CD4-positive, CD25-positive, alpha-beta regulatory T cell (primary cell): Measurements from ENCODE around the gene TRABD2B. TPM values are rescaled to one million over a fixed set of nuclear protein-coding genes. Genes with fewer than 3 reads are reported as not detected.

Source experiments
- ATAC-seq, 2 donors: fragments of 150-1000 bp; cut with Tn5 transposase; one replicate each; pipeline ENCODE4 v1.10.0; 2021; ENCODE audit warnings: low read depth in 2 of 2, moderate number of reproducible peaks in 2 of 2, moderate library complexity in 1 of 2
- DNase-seq, 3 donors: peaks; one replicate each; pipeline versions ENCODE4 v3.0.0 to v3.0.0-alpha.2; 2012 to 2022; ENCODE audit warnings: mixed read lengths in 1 of 3
- H3K27ac ChIP-seq: one replicate; pipeline ENCODE4 v1.7.0; 2013; ENCODE audit warnings: mild to moderate bottlenecking, low read length; ENCODE audit not compliant: insufficient read depth, poor library complexity, severe bottlenecking
- H3K27me3 ChIP-seq: one replicate; pipeline ENCODE4 v1.7.0; 2013; ENCODE audit warnings: low read length; ENCODE audit not compliant: control insufficient read depth, insufficient read depth
- H3K36me3 ChIP-seq: one replicate; pipeline ENCODE4 v1.7.0; 2013; ENCODE audit warnings: mild to moderate bottlenecking, low read length, moderate library complexity; ENCODE audit not compliant: control insufficient read depth, insufficient read depth
- H3K4me1 ChIP-seq: 2 replicates; pipeline ENCODE4 v1.7.0; 2013; ENCODE audit warnings: mild to moderate bottlenecking, low read length; ENCODE audit not compliant: insufficient read depth, control insufficient read depth, poor library complexity, severe bottlenecking
- H3K4me3 ChIP-seq: one replicate; pipeline ENCODE4 v1.7.0; 2013; ENCODE audit warnings: low read depth, mild to moderate bottlenecking, low read length, moderate library complexity
- H3K9me3 ChIP-seq, 2 experiments: 1 replicate in 1 of 2; 2 replicates in 1 of 2; pipeline ENCODE4 v1.7.0; 2013; ENCODE audit warnings: low read length in 2 of 2, mild to moderate bottlenecking in 1 of 2, moderate library complexity in 1 of 2; ENCODE audit not compliant: control insufficient read depth in 2 of 2
- H3K27ac Mint-ChIP-seq, 3 donors: one replicate each; pipeline ENCODE4 v1.8.0; 2020 to 2022; ENCODE audit warnings: mild to moderate bottlenecking in 3 of 3, mixed read lengths in 3 of 3, moderate library complexity in 2 of 3
- H3K27me3 Mint-ChIP-seq: one replicate; pipeline ENCODE4 v1.8.0; 2022; ENCODE audit warnings: mild to moderate bottlenecking, mixed read lengths
- H3K36me3 Mint-ChIP-seq: one replicate; pipeline ENCODE4 v1.8.0; 2020; ENCODE audit warnings: mixed read lengths
- H3K4me1 Mint-ChIP-seq, 4 donors: one replicate each; pipeline ENCODE4 v1.8.0; 2020 to 2022; ENCODE audit warnings: mixed read lengths in 4 of 4, mild to moderate bottlenecking in 1 of 4
- H3K4me3 Mint-ChIP-seq, 4 donors: one replicate each; pipeline ENCODE4 v1.8.0; 2020 to 2022; ENCODE audit warnings: mild to moderate bottlenecking in 4 of 4, mixed read lengths in 4 of 4, moderate library complexity in 3 of 4
- H3K9me3 Mint-ChIP-seq, 7 donors: one replicate each; pipeline ENCODE4 v1.8.0; 2020 to 2022; ENCODE audit warnings: mixed read lengths in 7 of 7, mild to moderate bottlenecking in 3 of 7, moderate library complexity in 2 of 7
- polyA plus RNA-seq, 4 donors: library from polyadenylated mRNA; unstranded; fragments of 300-500 nt; fragmentation: Illumina TruSeq; gene quantifications; one replicate each; pipeline ENCODE4 v1.2.3, GENCODE V29; 2021
- total RNA-seq: library from RNA; stranded (reverse); gene quantifications from one replicate; pipeline ENCODE4 v1.2.3, GENCODE V29; 2022

The TRABD2B gene
- total and polyA plus RNA-seq, 5 donors from 2014 or later: not detected

DNA sequence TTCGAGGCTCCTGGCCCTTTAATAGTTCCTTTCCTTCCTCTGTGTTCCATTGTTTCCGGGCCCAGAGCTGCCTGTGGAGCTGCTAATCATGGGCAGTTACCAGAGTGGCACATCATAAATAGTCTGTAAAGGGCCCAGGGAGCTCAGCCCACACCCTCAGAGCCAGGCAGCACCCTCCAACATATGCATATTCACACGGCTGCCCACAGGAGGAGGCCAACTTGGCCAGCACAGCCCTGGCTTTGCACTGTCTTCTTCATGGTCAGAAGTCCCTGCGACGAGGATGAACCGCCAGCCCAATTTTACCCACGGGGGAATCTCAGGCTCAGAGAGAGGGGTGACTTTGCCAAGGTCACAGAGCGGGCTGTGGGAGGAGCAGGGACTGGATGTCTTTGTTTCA lies 172.5 kb downstream of the TRABD2B start:
- H3K27ac Mint-ChIP-seq: no peak overlapping the region
- no peaks in the 10 kb centered on the region for H3K9me3 Mint-ChIP-seq
- H3K4me3 Mint-ChIP-seq: no peak overlapping the region

DNA sequence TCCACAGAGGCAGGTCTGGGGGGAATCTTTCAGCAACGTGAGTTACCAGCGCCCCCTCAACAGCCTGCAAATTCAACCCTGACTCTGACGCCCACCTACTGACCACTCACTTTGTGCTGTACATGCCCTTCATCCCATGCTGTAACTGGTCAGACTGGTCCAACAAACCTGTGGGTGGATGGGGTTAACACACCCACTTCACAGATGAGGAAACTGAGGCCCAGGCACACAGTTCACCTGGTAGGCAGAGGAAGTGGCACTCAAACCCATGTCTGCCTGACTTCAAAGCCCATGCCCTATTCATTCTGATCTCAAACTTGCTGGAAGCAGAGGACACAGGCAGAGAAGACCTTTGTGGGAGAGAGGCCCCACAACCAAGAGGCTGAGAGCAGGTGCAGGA lies 172.9 kb downstream of the TRABD2B start:
- Histone ChIP-seq H3K27ac (no peak overlapping the region), H3K9me3 (no peaks in the 10 kb centered on the region), H3K4me3 (no peak overlapping the region), H3K4me1 (no peaks in the 10 kb centered on the region), H3K36me3 (no peaks in the 10 kb centered on the region), H3K27me3 (no peaks in the 10 kb centered on the region)
- H3K4me1 Mint-ChIP-seq: no peaks in the 10 kb centered on the region
- H3K4me3 Mint-ChIP-seq: no peak overlapping the region
- H3K27ac Mint-ChIP-seq: no peak overlapping the region
- H3K9me3 Mint-ChIP-seq: no peaks in the 10 kb centered on the region
- DNase-seq (no peak), ATAC-seq (no peak)
- H3K36me3 Mint-ChIP-seq: peaks cover 4% of the 10 kb centered on the region
- H3K27me3 Mint-ChIP-seq: peaks cover 5% of the 10 kb centered on the region

More for the DNA sequence above, 172.5 kb downstream of the TRABD2B start:
- no peak overlapping the region for H3K4me3 ChIP-seq
- Mint-ChIP-seq H3K36me3 (peaks cover 4% of the 10 kb centered on the region), H3K27me3 (peaks cover 5% of the 10 kb centered on the region), H3K4me1 (no peaks in the 10 kb centered on the region)
- H3K27me3 ChIP-seq: no peaks in the 10 kb centered on the region
- H3K27ac ChIP-seq: no peak overlapping the region
- H3K4me1 ChIP-seq: no peaks in the 10 kb centered on the region
- H3K9me3 ChIP-seq: no peaks in the 10 kb centered on the region
- H3K36me3 ChIP-seq: no peaks in the 10 kb centered on the region
- no peak for ATAC-seq
- DNase-seq: no peak

DNA sequence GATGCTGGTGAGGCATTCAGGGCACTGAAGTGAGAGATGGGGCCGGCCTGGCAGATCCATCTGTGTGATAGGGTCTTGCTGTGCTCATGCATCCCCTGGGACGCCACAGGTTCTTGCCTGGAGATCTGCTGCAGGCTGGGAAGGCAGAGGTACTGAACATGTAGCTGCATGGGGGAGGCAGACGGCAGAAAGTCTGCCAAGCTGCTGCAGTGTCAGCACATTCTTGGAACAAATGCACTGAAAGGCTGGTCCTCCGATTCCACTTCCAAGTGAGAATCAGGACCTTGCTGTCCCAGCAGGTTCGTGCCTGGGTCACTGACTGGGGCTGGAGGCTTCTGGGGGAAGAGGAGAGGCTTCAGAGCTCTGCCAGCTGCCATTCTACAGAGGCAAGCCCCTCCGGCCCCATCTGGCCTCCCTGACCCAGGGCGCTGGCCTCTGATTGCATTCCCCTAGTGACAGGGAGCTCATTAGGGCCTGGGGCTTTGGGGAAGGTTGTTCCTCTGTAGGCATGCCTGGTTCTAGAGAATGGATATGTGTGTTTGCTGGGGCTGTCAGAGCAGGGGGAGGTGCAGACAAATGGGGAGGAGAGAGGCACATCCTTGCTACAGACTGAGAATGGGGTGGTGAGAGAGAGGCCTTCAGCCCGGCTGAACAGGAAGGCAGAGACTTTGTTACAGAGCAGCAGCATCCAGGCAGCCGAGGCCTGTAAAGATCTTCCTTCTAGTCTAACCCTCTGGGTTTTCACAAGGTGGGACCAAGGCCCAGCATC lies 174.0 kb downstream of the TRABD2B start:
- H3K27me3 ChIP-seq: no peaks in the 10 kb centered on the region
- no peaks in the 10 kb centered on the region for H3K36me3 ChIP-seq
- H3K27ac Mint-ChIP-seq: no peak overlapping the region
- H3K9me3 Mint-ChIP-seq: no peaks in the 10 kb centered on the region
- ATAC-seq (no peak), DNase-seq (no peak)
- no peaks in the 10 kb centered on the region for H3K9me3 ChIP-seq
- H3K4me1 ChIP-seq: no peaks in the 10 kb centered on the region
- peaks cover 4% of the 10 kb centered on the region for H3K36me3 Mint-ChIP-seq
- H3K4me1 Mint-ChIP-seq: no peaks in the 10 kb centered on the region
- H3K4me3 Mint-ChIP-seq: no peak overlapping the region
- peaks cover 5% of the 10 kb centered on the region for H3K27me3 Mint-ChIP-seq
- no peak overlapping the region for H3K4me3 ChIP-seq
- H3K27ac ChIP-seq: no peak overlapping the region

DNA sequence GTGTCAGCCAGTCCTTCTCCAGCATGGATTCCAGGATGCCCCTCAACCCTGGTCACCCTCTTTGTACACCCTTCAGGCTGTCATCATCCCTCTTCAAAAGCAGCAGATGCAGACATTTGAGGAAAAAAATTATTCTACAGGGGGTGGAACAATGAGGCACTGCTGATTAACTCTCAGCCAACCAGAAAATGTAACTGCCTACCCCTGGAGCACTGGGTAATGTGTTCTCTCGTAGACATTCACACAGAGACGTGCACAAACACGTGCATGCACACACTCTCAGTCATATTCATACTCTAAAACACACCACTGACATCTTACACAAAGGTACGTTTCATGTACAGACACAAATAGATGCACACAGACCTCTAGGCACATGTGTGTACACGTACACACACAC lies 175.4 kb downstream of the TRABD2B start:
- Mint-ChIP-seq H3K9me3 (no peaks in the 10 kb centered on the region), H3K4me3 (no peak overlapping the region), H3K27ac (no peak overlapping the region), H3K4me1 (no peaks in the 10 kb centered on the region), H3K36me3 (peaks cover 4% of the 10 kb centered on the region), H3K27me3 (peaks cover 3% of the 10 kb centered on the region)
- Histone ChIP-seq H3K27ac (no peak overlapping the region), H3K9me3 (no peaks in the 10 kb centered on the region), H3K4me3 (no peak overlapping the region), H3K36me3 (no peaks in the 10 kb centered on the region), H3K27me3 (no peaks in the 10 kb centered on the region), H3K4me1 (no peaks in the 10 kb centered on the region)
- no peak for ATAC-seq
- no peak for DNase-seq

DNA sequence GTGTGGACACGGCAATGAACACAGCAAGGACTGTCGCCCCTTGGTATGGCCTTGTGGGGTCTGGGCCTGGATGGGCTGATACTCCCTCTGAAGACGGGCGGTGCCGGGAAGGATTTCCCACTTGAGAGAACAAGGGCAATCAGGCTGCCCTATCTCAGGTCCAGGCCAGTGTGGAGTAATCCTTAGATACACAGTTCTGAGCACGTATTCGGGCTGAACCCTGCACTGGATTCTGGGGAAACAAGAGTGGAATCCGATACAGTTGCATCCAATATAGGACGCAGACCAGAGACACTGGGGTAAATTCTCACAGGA lies 177.7 kb downstream of the TRABD2B start:
- Mint-ChIP-seq H3K4me3 (no peak overlapping the region), H3K4me1 (no peaks in the 10 kb centered on the region), H3K36me3 (no peaks in the 10 kb centered on the region), H3K9me3 (no peaks in the 10 kb centered on the region), H3K27me3 (no peaks in the 10 kb centered on the region), H3K27ac (no peak overlapping the region)
- Histone ChIP-seq H3K27ac (no peak overlapping the region), H3K4me3 (no peak overlapping the region), H3K36me3 (no peaks in the 10 kb centered on the region), H3K9me3 (no peaks in the 10 kb centered on the region), H3K27me3 (no peaks in the 10 kb centered on the region), H3K4me1 (no peaks in the 10 kb centered on the region)
- DNase-seq (no peak), ATAC-seq (no peak)

DNA sequence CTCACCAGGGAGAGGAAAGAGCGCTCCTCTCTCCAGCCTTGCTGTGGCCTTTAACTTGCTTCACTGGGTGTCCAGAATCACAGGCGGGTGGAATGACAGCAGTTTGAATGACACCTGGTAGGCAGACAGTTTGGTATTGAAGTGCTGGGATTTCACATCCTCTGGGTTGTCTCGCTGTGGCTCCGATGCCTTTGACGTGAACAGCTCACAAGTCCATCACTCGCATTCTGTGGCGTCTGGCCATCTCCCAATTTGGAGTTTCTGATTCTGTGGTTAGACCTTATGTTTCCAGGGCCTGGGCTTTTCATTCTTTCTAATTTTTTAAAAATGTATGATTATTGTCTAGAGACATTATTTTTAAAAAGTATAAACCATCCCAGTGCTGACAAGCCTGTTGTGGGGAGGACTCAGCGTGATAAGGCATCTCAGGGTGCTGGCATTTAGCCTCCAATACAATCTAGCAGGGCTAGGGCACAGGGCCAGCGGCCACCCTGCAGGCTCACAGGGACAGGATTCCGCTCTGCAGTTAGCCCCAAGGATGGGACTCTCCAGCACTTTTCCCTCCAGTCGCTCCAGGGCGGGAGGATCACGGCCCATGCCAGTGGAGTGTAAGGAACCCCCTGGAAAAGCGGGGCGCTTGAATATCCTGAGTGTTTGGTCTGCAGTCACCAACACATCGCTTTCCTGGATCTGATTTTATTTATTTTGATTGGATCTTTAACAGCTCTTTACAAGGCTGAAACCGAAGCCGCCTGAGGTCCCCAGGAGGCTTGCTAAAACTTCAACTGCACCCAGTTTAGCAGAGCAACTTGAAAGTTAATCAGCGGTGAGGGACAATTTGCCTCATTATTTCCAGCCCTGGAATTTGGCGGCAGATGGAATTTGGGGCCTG lies 178.3 kb downstream of the TRABD2B start:
- Histone ChIP-seq H3K9me3 (no peaks in the 10 kb centered on the region), H3K36me3 (no peaks in the 10 kb centered on the region), H3K27ac (no peak overlapping the region), H3K4me1 (no peaks in the 10 kb centered on the region), H3K27me3 (no peaks in the 10 kb centered on the region), H3K4me3 (no peak overlapping the region)
- H3K27me3 Mint-ChIP-seq: no peaks in the 10 kb centered on the region
- H3K9me3 Mint-ChIP-seq: no peaks in the 10 kb centered on the region
- DNase-seq (no peak), ATAC-seq (no peak)
- no peak overlapping the region for H3K4me3 Mint-ChIP-seq
- no peaks in the 10 kb centered on the region for H3K4me1 Mint-ChIP-seq
- no peak overlapping the region for H3K27ac Mint-ChIP-seq
- H3K36me3 Mint-ChIP-seq: no peaks in the 10 kb centered on the region

DNA sequence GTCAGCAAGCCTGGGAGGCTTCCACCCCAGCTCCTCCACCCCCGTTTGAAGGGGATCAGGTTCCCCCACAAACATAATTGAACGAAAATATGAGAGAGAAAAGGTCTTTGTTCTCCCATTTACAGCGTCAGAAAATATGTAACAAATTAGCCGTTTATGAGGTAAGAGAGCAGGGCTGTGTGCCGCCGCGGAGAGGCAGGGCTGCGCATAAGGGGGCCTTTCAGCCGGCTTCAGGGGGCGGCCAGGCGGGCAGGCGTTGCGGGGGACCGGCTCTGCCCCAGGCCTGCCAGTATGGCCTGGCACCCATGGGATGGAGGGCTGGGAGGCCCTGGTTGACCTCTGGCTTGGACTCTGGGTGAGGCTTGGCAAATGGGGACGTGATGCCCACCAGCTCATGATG lies 179.3 kb downstream of the TRABD2B start:
- DNase-seq (no peak), ATAC-seq (no peak)
- no peaks in the 10 kb centered on the region for H3K36me3 Mint-ChIP-seq
- H3K9me3 Mint-ChIP-seq: no peaks in the 10 kb centered on the region
- Histone ChIP-seq H3K36me3 (no peaks in the 10 kb centered on the region), H3K27ac (no peak overlapping the region), H3K27me3 (no peaks in the 10 kb centered on the region), H3K4me1 (no peaks in the 10 kb centered on the region), H3K9me3 (no peaks in the 10 kb centered on the region), H3K4me3 (no peak overlapping the region)
- no peak overlapping the region for H3K4me3 Mint-ChIP-seq
- H3K27ac Mint-ChIP-seq: no peak overlapping the region
- no peaks in the 10 kb centered on the region for H3K4me1 Mint-ChIP-seq
- no peaks in the 10 kb centered on the region for H3K27me3 Mint-ChIP-seq
